Neural crest cell (in vitro differentiated cells): ENCODE results near the gene RPRD1A. TPM values are rescaled to one million over a fixed set of nuclear protein-coding genes. Genes with fewer than 3 reads are reported as not detected.
A peak's percentile ranks its signal among the peaks of the same experiment; 100 is the strongest.

Source experiments
- DNase-seq: peaks from one replicate; pipeline ENCODE4 v3.0.0; 2021; ENCODE audit warnings: low read depth, mixed read lengths, low spot score
- H3K27ac Mint-ChIP-seq: one replicate; pipeline ENCODE4 v1.8.0; 2021; ENCODE audit warnings: mild to moderate bottlenecking, mixed read lengths; ENCODE audit not compliant: unreplicated experiment
- H3K27me3 Mint-ChIP-seq: 2 replicates; pipeline ENCODE4 v1.8.0; 2021; ENCODE audit warnings: low read depth, mild to moderate bottlenecking, mixed read lengths
- H3K36me3 Mint-ChIP-seq: 2 replicates; pipeline ENCODE4 v1.8.0; 2021; ENCODE audit warnings: low read depth, mild to moderate bottlenecking, mixed read lengths
- H3K4me1 Mint-ChIP-seq: 2 replicates; pipeline ENCODE4 v1.8.0; 2021; ENCODE audit warnings: mixed read lengths
- H3K4me3 Mint-ChIP-seq: one replicate; pipeline ENCODE4 v1.8.0; 2021; ENCODE audit warnings: mild to moderate bottlenecking, mixed read lengths
- H3K9me3 Mint-ChIP-seq: 2 replicates; pipeline ENCODE4 v1.8.0; 2021; ENCODE audit warnings: mixed read lengths
- CTCF ChIP-seq: fragments of 200-600 bp; sonication (generic); conservative IDR thresholded peaks from 2 replicates; pipeline ENCODE4 v1.5.0; 2021; ENCODE audit warnings: antibody characterized with exemption, mild to moderate bottlenecking
- total RNA-seq: library from RNA; stranded (reverse); gene quantifications from 2 replicates; pipeline ENCODE4 v1.2.1, GENCODE V29; 2021

RPRD1A gene
- total RNA-seq, 1 donor from 2014 or later = 76.3 TPM

GRCh38 chr18:36035253-36035652 lies 32.1 kb downstream of the RPRD1A start:
- H3K4me1 Mint-ChIP-seq = peaks cover 9% of the 10 kb centered on the region
- TF ChIP-seq CTCF = no peak
- no peak overlapping the region for H3K4me3 Mint-ChIP-seq
- peak overlapping the region; percentile 30 for H3K27ac Mint-ChIP-seq
- no peaks in the 10 kb centered on the region for H3K27me3 Mint-ChIP-seq
- DNase-seq = no peak
- peaks cover 8% of the 10 kb centered on the region for H3K9me3 Mint-ChIP-seq
- H3K36me3 Mint-ChIP-seq = peaks cover 31% of the 10 kb centered on the region

GRCh38 chr18:36034299-36034895 lies 33.0 kb downstream of the RPRD1A start:
- H3K4me3 Mint-ChIP-seq = no peak overlapping the region
- H3K27me3 Mint-ChIP-seq = no peaks in the 10 kb centered on the region
- H3K9me3 Mint-ChIP-seq = peaks cover 4% of the 10 kb centered on the region
- H3K4me1 Mint-ChIP-seq = peaks cover 9% of the 10 kb centered on the region
- peaks cover 26% of the 10 kb centered on the region for H3K36me3 Mint-ChIP-seq
- DNase-seq = no peak
- H3K27ac Mint-ChIP-seq = no peak overlapping the region
- no peak for TF ChIP-seq CTCF

GRCh38 chr18:36031903-36032302 lies 35.5 kb downstream of the RPRD1A start:
- Mint-ChIP-seq H3K27me3 (no peaks in the 10 kb centered on the region), H3K9me3 (no peaks in the 10 kb centered on the region), H3K36me3 (peaks cover 9% of the 10 kb centered on the region), H3K4me1 (peaks cover 9% of the 10 kb centered on the region), H3K27ac (peak overlapping the region; percentile 36), H3K4me3 (no peak overlapping the region)
- no peak for DNase-seq
- no peak for TF ChIP-seq CTCF

GRCh38 chr18:36031407-36031806 lies 36.0 kb downstream of the RPRD1A start:
- Mint-ChIP-seq H3K27me3 (no peaks in the 10 kb centered on the region), H3K9me3 (no peaks in the 10 kb centered on the region), H3K27ac (peak overlapping the region; percentile 36), H3K36me3 (peaks cover 9% of the 10 kb centered on the region), H3K4me1 (peaks cover 9% of the 10 kb centered on the region), H3K4me3 (no peak overlapping the region)
- no peak for TF ChIP-seq CTCF
- DNase-seq = no peak

GRCh38 chr18:36028859-36029258 lies 38.5 kb downstream of the RPRD1A start:
- peaks cover 10% of the 10 kb centered on the region for H3K36me3 Mint-ChIP-seq
- no peak overlapping the region for H3K27ac Mint-ChIP-seq
- no peaks in the 10 kb centered on the region for H3K4me1 Mint-ChIP-seq
- TF ChIP-seq CTCF = no peak
- H3K27me3 Mint-ChIP-seq = no peaks in the 10 kb centered on the region
- no peaks in the 10 kb centered on the region for H3K9me3 Mint-ChIP-seq
- H3K4me3 Mint-ChIP-seq = no peak overlapping the region
- DNase-seq = no peak
